ENCODE measurements around the gene STAT5B.

Gene STAT5B

GRCh38 chr17:42290577-42290976 is 14.4 kb upstream of the STAT5B start:
- H3K36me3 ChIP-seq (ENCODE audit: control insufficient read depth, insufficient read depth, low read length), result no peaks in the 10 kb centered on the region
- no peak overlapping the region for H3K4me3 ChIP-seq (ENCODE audit: low read depth, low read length)
- H3K9me3 ChIP-seq (ENCODE audit: control insufficient read depth, insufficient read depth, low read length), result no peaks in the 10 kb centered on the region
- peaks cover 35% of the 10 kb centered on the region for H3K27me3 ChIP-seq (ENCODE audit: control insufficient read depth, insufficient read depth, low read length)
- peaks cover 9% of the 10 kb centered on the region; the same call in 1 of the 2 replicates for H3K4me1 ChIP-seq (ENCODE audit: control insufficient read depth, insufficient read depth, low read length)
- H3K27ac ChIP-seq (ENCODE audit: low read depth, low read length), result no peak overlapping the region
- H3K9ac ChIP-seq (ENCODE audit: low read depth, low read length), result no peak overlapping the region

DNA sequence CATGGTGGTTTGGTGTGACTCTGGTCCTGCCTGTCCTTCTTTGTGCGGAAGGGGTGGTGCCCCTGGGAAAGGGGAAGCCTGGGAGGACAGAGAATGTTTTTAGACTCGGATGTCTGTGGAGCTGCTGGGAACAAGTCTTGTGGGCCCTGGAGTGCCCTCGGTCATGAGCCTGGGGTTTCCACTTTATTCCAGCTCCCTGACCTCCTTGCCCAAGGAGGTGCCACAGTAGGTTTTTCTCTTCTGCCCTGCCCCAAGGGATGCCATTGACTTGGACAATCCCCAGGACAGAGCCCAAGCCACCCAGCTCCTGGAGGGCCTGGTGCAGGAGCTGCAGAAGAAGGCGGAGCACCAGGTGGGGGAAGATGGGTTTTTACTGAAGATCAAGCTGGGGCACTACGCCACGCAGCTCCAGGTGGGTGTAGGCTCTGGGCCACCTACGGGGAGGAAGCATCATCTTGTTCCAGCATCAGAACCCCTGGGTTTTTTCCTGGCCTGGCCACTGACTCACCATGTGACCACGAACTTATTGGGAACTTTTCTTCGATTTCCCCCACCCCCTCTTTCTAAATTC is 13.5 kb upstream of the STAT5B start:
- H3K36me3 ChIP-seq (ENCODE audit: control insufficient read depth, insufficient read depth, low read length), result no peaks in the 10 kb centered on the region
- no peak overlapping the region for H3K9ac ChIP-seq (ENCODE audit: low read depth, low read length)
- H3K27me3 ChIP-seq (ENCODE audit: control insufficient read depth, insufficient read depth, low read length), result peaks cover 35% of the 10 kb centered on the region
- no peak overlapping the region for H3K27ac ChIP-seq (ENCODE audit: low read depth, low read length)
- H3K9me3 ChIP-seq (ENCODE audit: control insufficient read depth, insufficient read depth, low read length), result no peaks in the 10 kb centered on the region
- no peak overlapping the region for H3K4me3 ChIP-seq (ENCODE audit: low read depth, low read length)
- peaks cover 9% of the 10 kb centered on the region; the same call in 1 of the 2 replicates for H3K4me1 ChIP-seq (ENCODE audit: control insufficient read depth, insufficient read depth, low read length)

GRCh38 chr17:42288803-42289610 is 12.8 kb upstream of the STAT5B start:
- Histone ChIP-seq H3K27me3 (ENCODE audit: control insufficient read depth, insufficient read depth, low read length) (peaks cover 35% of the 10 kb centered on the region), H3K9ac (ENCODE audit: low read depth, low read length) (no peak overlapping the region), H3K27ac (ENCODE audit: low read depth, low read length) (no peak overlapping the region), H3K36me3 (ENCODE audit: control insufficient read depth, insufficient read depth, low read length) (no peaks in the 10 kb centered on the region), H3K4me1 (ENCODE audit: control insufficient read depth, insufficient read depth, low read length) (peaks cover 9% of the 10 kb centered on the region; the same call in 1 of the 2 replicates), H3K4me3 (ENCODE audit: low read depth, low read length) (peak overlapping the region; percentile 55; the same call in 1 of the 2 replicates), H3K9me3 (ENCODE audit: control insufficient read depth, insufficient read depth, low read length) (no peaks in the 10 kb centered on the region)

DNA sequence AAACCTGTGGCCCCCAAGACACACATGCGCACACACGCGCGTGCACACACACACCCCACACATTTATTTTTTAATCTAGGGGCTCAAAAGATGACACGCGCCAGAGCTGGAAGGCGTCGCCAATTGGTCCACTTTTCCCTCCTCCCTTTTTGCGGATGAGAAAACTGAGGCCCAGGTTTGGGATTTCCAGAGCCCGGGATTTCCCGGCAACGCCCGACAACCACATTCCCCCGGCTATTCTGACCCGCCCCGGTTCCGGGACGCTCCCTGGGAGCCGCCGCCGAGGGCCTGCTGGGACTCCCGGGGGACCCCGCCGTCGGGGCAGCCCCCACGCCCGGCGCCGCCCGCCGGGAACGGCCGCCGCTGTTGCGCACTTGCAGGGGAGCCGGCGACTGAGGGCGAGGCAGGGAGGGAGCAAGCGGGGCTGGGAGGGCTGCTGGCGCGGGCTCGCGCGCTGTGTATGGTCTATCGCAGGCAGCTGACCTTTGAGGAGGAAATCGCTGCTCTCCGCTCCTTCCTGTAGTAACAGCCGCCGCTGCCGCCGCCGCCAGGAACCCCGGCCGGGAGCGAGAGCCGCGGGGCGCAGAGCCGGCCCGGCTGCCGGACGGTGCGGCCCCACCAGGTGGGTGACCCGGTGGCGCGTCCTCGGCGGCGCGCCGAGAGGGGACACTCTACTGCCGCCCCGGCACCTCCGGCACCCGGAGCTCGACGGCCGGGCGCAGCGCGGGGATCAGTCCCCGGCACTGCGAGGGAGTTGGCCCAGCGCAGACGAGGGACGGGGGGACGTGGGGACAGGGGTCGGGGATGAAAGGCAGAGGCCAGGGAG is 12.0 kb upstream of the STAT5B start, which contains the start of gene STAT5A:
Gene STAT5A (plus strand): TSS at position 522 of the 826 bp plus-strand sequence. CDS start 914 bp downstream, outside the sequence.
- peak within 1 kb of the TSS; percentile 55 for H3K4me3 ChIP-seq (ENCODE audit: low read depth, low read length)

GRCh38 chr17:42287305-42287976 is 11.2 kb upstream of the STAT5B start:
- Histone ChIP-seq H3K4me3 (ENCODE audit: low read depth, low read length) (peak overlapping the region; percentile 55), H3K9ac (ENCODE audit: low read depth, low read length) (no peak overlapping the region), H3K4me1 (ENCODE audit: control insufficient read depth, insufficient read depth, low read length) (peaks cover 9% of the 10 kb centered on the region; the same call in 1 of the 2 replicates), H3K27ac (ENCODE audit: low read depth, low read length) (no peak overlapping the region), H3K9me3 (ENCODE audit: control insufficient read depth, insufficient read depth, low read length) (no peaks in the 10 kb centered on the region), H3K27me3 (ENCODE audit: control insufficient read depth, insufficient read depth, low read length) (peaks cover 35% of the 10 kb centered on the region), H3K36me3 (ENCODE audit: control insufficient read depth, insufficient read depth, low read length) (no peaks in the 10 kb centered on the region)

More for the DNA sequence above, 12.0 kb upstream of the STAT5B start, which contains the start of gene STAT5A:
- no peaks in the 10 kb centered on the region for H3K36me3 ChIP-seq (ENCODE audit: control insufficient read depth, insufficient read depth, low read length)
- H3K27me3 ChIP-seq (ENCODE audit: control insufficient read depth, insufficient read depth, low read length), result peaks cover 35% of the 10 kb centered on the region
- 0 out of 2 replicates have a peak within 1 kb of the TSS, but pooled peaks have one; percentile 31 for H3K9ac ChIP-seq (ENCODE audit: low read depth, low read length)
- H3K4me1 ChIP-seq (ENCODE audit: control insufficient read depth, insufficient read depth, low read length), result peaks cover 9% of the 10 kb centered on the region; the same call in 1 of the 2 replicates
- no peaks in the 10 kb centered on the region for H3K9me3 ChIP-seq (ENCODE audit: control insufficient read depth, insufficient read depth, low read length)
- no peak within 1 kb of the TSS for H3K27ac ChIP-seq (ENCODE audit: low read depth, low read length)

- peaks cover 9% of the 10 kb centered on the region; the same call in 1 of the 2 replicates for H3K4me1 ChIP-seq (ENCODE audit: control insufficient read depth, insufficient read depth, low read length)
- H3K9ac ChIP-seq (ENCODE audit: low read depth, low read length), result no peak overlapping the region
- H3K36me3 ChIP-seq (ENCODE audit: control insufficient read depth, insufficient read depth, low read length), result no peaks in the 10 kb centered on the region
- H3K27me3 ChIP-seq (ENCODE audit: control insufficient read depth, insufficient read depth, low read length), result peaks cover 35% of the 10 kb centered on the region
- no peak overlapping the region for H3K27ac ChIP-seq (ENCODE audit: low read depth, low read length)
- H3K9me3 ChIP-seq (ENCODE audit: control insufficient read depth, insufficient read depth, low read length), result no peaks in the 10 kb centered on the region
- H3K4me3 ChIP-seq (ENCODE audit: low read depth, low read length), result no peak overlapping the region
Measured at GRCh38 chr17:42286411-42287221, 10.4 kb upstream of the STAT5B start.

GRCh38 chr17:42285346-42286050 is 9.3 kb upstream of the STAT5B start:
- Histone ChIP-seq H3K4me1 (ENCODE audit: control insufficient read depth, insufficient read depth, low read length) (peaks cover 9% of the 10 kb centered on the region; the same call in 1 of the 2 replicates), H3K9ac (ENCODE audit: low read depth, low read length) (no peak overlapping the region), H3K27me3 (ENCODE audit: control insufficient read depth, insufficient read depth, low read length) (peaks cover 35% of the 10 kb centered on the region), H3K36me3 (ENCODE audit: control insufficient read depth, insufficient read depth, low read length) (no peaks in the 10 kb centered on the region), H3K9me3 (ENCODE audit: control insufficient read depth, insufficient read depth, low read length) (no peaks in the 10 kb centered on the region), H3K4me3 (ENCODE audit: low read depth, low read length) (no peak overlapping the region), H3K27ac (ENCODE audit: low read depth, low read length) (no peak overlapping the region)

- H3K27me3 ChIP-seq (ENCODE audit: control insufficient read depth, insufficient read depth, low read length), result peaks cover 26% of the 10 kb centered on the region
- H3K36me3 ChIP-seq (ENCODE audit: control insufficient read depth, insufficient read depth, low read length), result no peaks in the 10 kb centered on the region
- peaks cover 9% of the 10 kb centered on the region; the same call in 1 of the 2 replicates for H3K4me1 ChIP-seq (ENCODE audit: control insufficient read depth, insufficient read depth, low read length)
- H3K4me3 ChIP-seq (ENCODE audit: low read depth, low read length), result no peak overlapping the region
- no peak overlapping the region for H3K9ac ChIP-seq (ENCODE audit: low read depth, low read length)
- H3K27ac ChIP-seq (ENCODE audit: low read depth, low read length), result no peak overlapping the region
- no peaks in the 10 kb centered on the region for H3K9me3 ChIP-seq (ENCODE audit: control insufficient read depth, insufficient read depth, low read length)
Measured at GRCh38 chr17:42284566-42284965, 8.4 kb upstream of the STAT5B start.

GRCh38 chr17:42284024-42284369 is 7.8 kb upstream of the STAT5B start:
- Histone ChIP-seq H3K9me3 (ENCODE audit: control insufficient read depth, insufficient read depth, low read length) (no peaks in the 10 kb centered on the region), H3K27ac (ENCODE audit: low read depth, low read length) (no peak overlapping the region), H3K4me1 (ENCODE audit: control insufficient read depth, insufficient read depth, low read length) (peaks cover 9% of the 10 kb centered on the region; the same call in 1 of the 2 replicates), H3K9ac (ENCODE audit: low read depth, low read length) (no peak overlapping the region), H3K27me3 (ENCODE audit: control insufficient read depth, insufficient read depth, low read length) (peaks cover 20% of the 10 kb centered on the region), H3K36me3 (ENCODE audit: control insufficient read depth, insufficient read depth, low read length) (no peaks in the 10 kb centered on the region), H3K4me3 (ENCODE audit: low read depth, low read length) (no peak overlapping the region)

All from HUES48 (cell line).